Gastrocnemius medialis (tissue), 4 donors: Measurements from ENCODE around the gene LIFR.

Experiments used
- CTCF ChIP-seq, 5 experiments: fragments of 450-650 bp in 3 of 5; fragments of 200-600 bp in 2 of 5; sonication (generic) in 2 of 5; IDR thresholded peaks in 4 of 5; conservative IDR thresholded peaks in 1 of 5; 1 replicate in 4 of 5; 2 replicates in 1 of 5; pipeline ENCODE4 v1.5.1; 2016 to 2019; ENCODE audit warnings: antibody characterized with exemption in 5 of 5, mild to moderate bottlenecking in 3 of 5, moderate library complexity in 3 of 5
- POLR2A ChIP-seq, 2 donors: fragments of 450-650 bp; IDR thresholded peaks; one replicate each; pipeline ENCODE4 v1.6.1; 2017; ENCODE audit warnings: antibody characterized with exemption in 2 of 2, mild to moderate bottlenecking in 2 of 2, moderate library complexity in 2 of 2

DNA sequence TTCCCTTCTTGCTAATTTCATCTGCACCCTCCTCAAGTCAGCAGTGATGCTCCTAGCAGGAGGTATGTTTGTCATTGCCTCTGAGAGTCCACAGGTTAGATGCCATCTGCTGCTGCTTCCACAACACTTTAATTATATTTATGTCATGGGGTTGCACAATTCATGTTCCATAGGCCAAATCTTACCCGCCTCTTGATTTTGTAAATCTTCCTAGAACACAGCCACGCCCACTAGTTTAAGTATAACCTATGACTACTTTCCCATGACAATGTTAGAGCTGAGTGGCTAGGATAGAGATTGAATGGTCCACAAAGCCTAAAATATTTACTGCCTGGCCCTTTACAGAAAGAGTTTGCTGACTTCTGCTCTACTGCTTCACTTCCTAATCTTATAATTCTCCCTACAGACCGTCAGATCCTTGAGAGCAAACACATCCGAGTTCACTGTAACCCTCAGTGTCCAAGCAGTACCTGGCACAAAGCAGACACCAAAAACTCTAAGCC is 21.1 kb downstream of the LIFR start:
- TF ChIP-seq POLR2A (IDR thresholded peaks at IDR 0.05) = peak; percentile 64 to 82
- no peak for TF ChIP-seq CTCF (IDR thresholded peaks at IDR 0.05 in 4 of 5, conservative IDR thresholded peaks at IDR 0.05 in 1 of 5)
